Fibroblast of lung (primary cell): ENCODE measurements around the gene SGSM2. TPM values are rescaled to one million over a fixed set of nuclear protein-coding genes. Genes with fewer than 3 reads are reported as not detected.

ENCODE experiments used
- DNase-seq, 2 donors: peaks; one replicate each; pipeline versions ENCODE4 v3.0.0 to v3.0.0-alpha.2; 2010; ENCODE audit warnings: low read depth in 2 of 2
- H2AFZ ChIP-seq: 2 replicates; pipeline ENCODE4 v1.5.1; 2012; ENCODE audit warnings: low read length, control low read depth, inconsistent platforms
- H3K27ac ChIP-seq: 2 replicates; pipeline ENCODE4 v1.5.1; 2011; ENCODE audit warnings: low read length, control low read depth; ENCODE audit not compliant: insufficient read depth
- H3K27me3 ChIP-seq: 2 replicates; pipeline ENCODE4 v1.5.1; 2011; ENCODE audit warnings: mild to moderate bottlenecking, low read length; ENCODE audit not compliant: control insufficient read depth, insufficient read depth
- H3K36me3 ChIP-seq: 2 replicates; pipeline ENCODE4 v1.5.1; 2011; ENCODE audit warnings: low read length; ENCODE audit not compliant: control insufficient read depth, insufficient read depth
- H3K4me1 ChIP-seq: 2 replicates; pipeline ENCODE4 v1.5.1; 2011; ENCODE audit warnings: low read length; ENCODE audit not compliant: control insufficient read depth, insufficient read depth; ENCODE audit errors: extremely low read depth
- H3K4me2 ChIP-seq: 2 replicates; pipeline ENCODE4 v1.5.1; 2011; ENCODE audit warnings: low read length, control low read depth; ENCODE audit not compliant: insufficient read depth; ENCODE audit errors: extremely low read depth
- H3K4me3 ChIP-seq, 4 experiments: fragments of 200-600 bp in 1 of 4; sonication (generic) in 1 of 4; replicated peaks in 1 of 4; 2 replicates each; pipeline ENCODE4 v1.5.1; 2011 to 2016; ENCODE audit warnings: low read length in 4 of 4, low read depth in 3 of 4, mild to moderate bottlenecking in 3 of 4, control low read depth in 2 of 4, inconsistent platforms in 1 of 4, mixed read lengths in 1 of 4; ENCODE audit not compliant: insufficient read depth in 1 of 4; ENCODE audit errors: control extremely low read depth in 1 of 4
- H3K79me2 ChIP-seq: 2 replicates; pipeline ENCODE4 v1.5.1; 2012; ENCODE audit warnings: mild to moderate bottlenecking, low read length, inconsistent platforms; ENCODE audit not compliant: control insufficient read depth, insufficient read depth
- H3K9ac ChIP-seq: 2 replicates; pipeline ENCODE4 v1.5.1; 2011; ENCODE audit warnings: mild to moderate bottlenecking, low read length, control low read depth; ENCODE audit not compliant: insufficient read depth
- H3K9me3 ChIP-seq: 2 replicates; pipeline ENCODE4 v1.5.1; 2012; ENCODE audit warnings: low read depth, low read length; ENCODE audit not compliant: control insufficient read depth, insufficient read depth
- H4K20me1 ChIP-seq: 2 replicates; pipeline ENCODE4 v1.5.1; 2011; ENCODE audit warnings: low read length; ENCODE audit not compliant: control insufficient read depth, insufficient read depth; ENCODE audit errors: extremely low read depth
- CTCF ChIP-seq, 2 donors: IDR thresholded peaks in 1 of 2; conservative IDR thresholded peaks in 1 of 2; 1 replicate in 1 of 2; 2 replicates in 1 of 2; pipeline ENCODE4 v1.5.1; 2011 to 2012; ENCODE audit warnings: low read length in 2 of 2, control low read depth in 1 of 2, inconsistent platforms in 1 of 2, low read depth in 1 of 2, mild to moderate bottlenecking in 1 of 2
- EZH2 ChIP-seq: IDR thresholded peaks from 2 replicates; pipeline ENCODE4 v1.5.1; 2012; ENCODE audit warnings: low read length, control low read depth, mild to moderate bottlenecking; ENCODE audit errors: missing control alignments
- polyA plus RNA-seq, 2 donors: library from polyadenylated mRNA; depleted of rRNA in 1 of 2; stranded (reverse) in 1 of 2; unstranded in 1 of 2; fragments of >200 nt; gene quantifications; 2 replicates each; pipeline ENCODE4 v1.2.1, GENCODE V29; 2011 to 2012; ENCODE audit warnings: missing spikeins in 1 of 2
- total RNA-seq: library from RNA; depleted of rRNA; stranded (reverse); fragments of >200 nt; gene quantifications from 2 replicates; pipeline ENCODE4 v1.2.1, GENCODE V29; 2014

The SGSM2 gene
- total and polyA plus RNA-seq, 2 donors (not counting 1 experiment from before 2014, with no cell fraction given): 23.4 to 31.5 TPM

- no peak for TF ChIP-seq CTCF (conservative IDR thresholded peaks at IDR 0.05 in 1 of 2, IDR thresholded peaks at IDR 0.05 in 1 of 2; ENCODE audit: low read depth in 1 of 2, low read length in 2 of 2)
- TF ChIP-seq EZH2: no peak
- H3K36me3 ChIP-seq: no peaks in the 10 kb centered on the region
- H3K27me3 ChIP-seq: no peaks in the 10 kb centered on the region
- no peak overlapping the region for H3K27ac ChIP-seq
- H3K4me2 ChIP-seq: no peak overlapping the region
- no peak overlapping the region for H3K9ac ChIP-seq
- no peaks in the 10 kb centered on the region for H3K9me3 ChIP-seq
- H3K79me2 ChIP-seq: no peaks in the 10 kb centered on the region
- no peak overlapping the region for H3K4me3 ChIP-seq
- H2AFZ ChIP-seq: no peak overlapping the region
- no peaks in the 10 kb centered on the region for H3K4me1 ChIP-seq
- H4K20me1 ChIP-seq: no peaks in the 10 kb centered on the region
- DNase-seq: no peak
These were observed 90.6 kb downstream of the SGSM2 start for GRCh38 chr17:2427910-2428309.

Other genes starting within 250 kb of the SGSM2 start
- 25.7 and 29.9 TPM in 2 replicates for gene SMG6, start 33.7 kb upstream of the SGSM2 start, total RNA-seq
- gene SMG6, start 33.7 kb upstream of the SGSM2 start, polyA plus RNA-seq: 14.7 and 15.5 TPM in 2 replicates
- 14.1 and 15.0 TPM in 2 replicates for gene SRR, start 33.6 kb upstream of the SGSM2 start, total RNA-seq
- gene SRR, start 33.6 kb upstream of the SGSM2 start, polyA plus RNA-seq: 22.3 and 26.0 TPM in 2 replicates
- 42.4 and 47.3 TPM in 2 replicates for gene TSR1, start 1.0 kb upstream of the SGSM2 start, total RNA-seq
- gene TSR1, start 1.0 kb upstream of the SGSM2 start, polyA plus RNA-seq: 13.7 and 16.9 TPM in 2 replicates
- 4.9 and 8.4 TPM in 2 replicates for gene MNT, start 63.6 kb downstream of the SGSM2 start, total RNA-seq
- gene MNT, start 63.6 kb downstream of the SGSM2 start, polyA plus RNA-seq: 1.7 and 2.2 TPM in 2 replicates
- gene METTL16, start 174.4 kb downstream of the SGSM2 start, total RNA-seq: 12.2 and 12.8 TPM in 2 replicates
- gene METTL16, start 174.4 kb downstream of the SGSM2 start, polyA plus RNA-seq: 13.4 and 15.4 TPM in 2 replicates